K562 (cell line): ENCODE measurements around the gene TMEM41B. TPM values are rescaled to one million over a fixed set of nuclear protein-coding genes. Genes with fewer than 3 reads are reported as not detected.
A peak's percentile ranks its signal among the peaks of the same experiment; 100 is the strongest.
"Not testable (repeated sequence)": the region's sequence is repeated elsewhere in the genome, so short reads cannot be mapped to it uniquely, and the experiment has no call there.

Source experiments
- CBFA2T3 ChIP-seq: fragments of 450-650 bp; IDR thresholded peaks from 2 replicates; pipeline ENCODE4 v1.6.1; 2017
- CUX1 ChIP-seq: fragments of 200-800 bp; sonication (Bioruptor generic); IDR thresholded peaks from 2 replicates; pipeline ENCODE4 v1.6.1; 2016; ENCODE audit warnings: missing genetic modification characterization, missing compliant biosample characterization
- DDX20 ChIP-seq: fragments of 450-650 bp; IDR thresholded peaks from 2 replicates; pipeline ENCODE4 v1.6.1; 2016; ENCODE audit warnings: missing genetic modification characterization, low read depth, mild to moderate bottlenecking, missing compliant biosample characterization, moderate library complexity
- ELF2 ChIP-seq: fragments of 250-450 bp; sonication (Bioruptor Pico); IDR thresholded peaks from 2 replicates; pipeline ENCODE4 v1.5.0; 2021; ENCODE audit warnings: mild to moderate bottlenecking
- ETS2 ChIP-seq: IDR thresholded peaks from 2 replicates; pipeline ENCODE4 v1.6.1; 2016; ENCODE audit warnings: borderline replicate concordance, missing genetic modification characterization, mild to moderate bottlenecking, moderate library complexity, missing compliant biosample characterization; ENCODE audit not compliant: poor library complexity, severe bottlenecking
- FOXA3 ChIP-seq, 2 experiments: fragments of 450-650 bp in 1 of 2; sonication (generic) in 1 of 2; formaldehyde crosslinking; IDR thresholded peaks in 1 of 2; conservative IDR thresholded peaks in 1 of 2; 2 replicates each; pipeline versions ENCODE4 v1.4.0 to v1.8.0; 2020 to 2022; ENCODE audit warnings: mild to moderate bottlenecking in 2 of 2, missing genetic modification reagents in 1 of 2
- GMEB1 ChIP-seq: fragments of 250-450 bp; sonication (Bioruptor Pico); IDR thresholded peaks from 2 replicates; pipeline ENCODE4 v1.4.0; 2020; ENCODE audit warnings: mild to moderate bottlenecking
- TCF15 ChIP-seq: fragments of 250-450 bp; sonication (Bioruptor Pico); IDR thresholded peaks from 2 replicates; pipeline ENCODE4 v1.8.0; 2022; ENCODE audit warnings: moderate library complexity, mild to moderate bottlenecking, inconsistent platforms
- TCF3 ChIP-seq: sonication (generic); formaldehyde crosslinking; IDR thresholded peaks from 2 replicates; pipeline ENCODE4 v1.4.0; 2020; ENCODE audit warnings: mild to moderate bottlenecking, missing genetic modification reagents
- ZNF197 ChIP-seq: fragments of 200-800 bp; sonication (Bioruptor generic); IDR thresholded peaks from 2 replicates; pipeline ENCODE4 v1.6.1; 2016; ENCODE audit warnings: low read depth, missing genetic modification characterization, missing compliant biosample characterization
- ZNF639 ChIP-seq, 2 experiments: fragments of 200-800 bp in 1 of 2; sonication (Bioruptor generic) in 1 of 2; sonication (generic) in 1 of 2; formaldehyde crosslinking in 1 of 2; IDR thresholded peaks in 1 of 2; conservative IDR thresholded peaks in 1 of 2; 2 replicates each; pipeline versions ENCODE4 v1.5.0 to v1.6.1; 2016 to 2020; ENCODE audit warnings: missing compliant biosample characterization in 1 of 2, missing genetic modification characterization in 1 of 2, missing genetic modification reagents in 1 of 2
- ZNF717 ChIP-seq: fragments of 250-450 bp; sonication (Bioruptor Pico); IDR thresholded peaks from 2 replicates; pipeline ENCODE4 v1.5.0; 2021
- ZNF740 ChIP-seq, 3 experiments: fragments of 200-800 bp in 1 of 3; sonication (Bioruptor generic) in 1 of 3; sonication (generic) in 1 of 3; formaldehyde crosslinking in 1 of 3; IDR thresholded peaks; 2 replicates each; pipeline versions ENCODE4 v1.6.1 to v1.8.0; 2016 to 2022; ENCODE audit warnings: mild to moderate bottlenecking in 2 of 3, missing compliant biosample characterization in 2 of 3, missing genetic modification characterization in 2 of 3, missing genetic modification reagents in 1 of 3
- ZNF76 ChIP-seq: fragments of 250-450 bp; sonication (Bioruptor Pico); IDR thresholded peaks from 2 replicates; pipeline ENCODE4 v1.4.0; 2020; ENCODE audit warnings: mild to moderate bottlenecking, moderate library complexity, borderline replicate concordance
- polyA plus RNA-seq, 8 experiments: library from polyadenylated mRNA; depleted of rRNA in 4 of 8; stranded (reverse) in 5 of 8; unstranded in 3 of 8; fragments of >200 nt; fragmentation: Nextera tagmentation in 2 of 8; fragmentation: Illumina TruSeq in 1 of 8; extraction: Ambion mirVana in 2 of 8; extraction: Trizol in 1 of 8; gene quantifications; 2 replicates each; pipeline versions ENCODE4 v1.2.1 to v1.2.3, GENCODE V29; 2011 to 2014; ENCODE audit warnings: inconsistent platforms in 1 of 8, missing spikeins in 1 of 8
- total RNA-seq, 7 experiments: library from RNA; depleted of rRNA in 6 of 7; stranded (reverse); fragments of >200 nt in 6 of 7; fragmentation: Illumina TruSeq in 2 of 7; extraction: Trizol in 2 of 7; gene quantifications; 2 replicates each; pipeline versions ENCODE4 v1.2.1 to v1.2.3, GENCODE V29; 2011 to 2021; ENCODE audit warnings: low replicate concordance in 1 of 7

The TMEM41B gene
- total and polyA plus RNA-seq, 9 of the 15 experiments (the other 6 are each of a cell fraction or from before 2014, with no cell fraction given) = 17.1 to 89.6 (median 48.7) TPM

- TF ChIP-seq CUX1 (CRISPR knock-in tag) = peak; percentile 79; the same call in 1 of the 2 replicates
- peak; percentile 85; the same call in 1 of the 2 replicates for TF ChIP-seq TCF15 (CRISPR knock-in tag)
- TF ChIP-seq FOXA3 (CRISPR knock-in tag; conservative IDR thresholded peaks at IDR 0.05 in 1 of 2, IDR thresholded peaks at IDR 0.05 in 1 of 2) = 0 out of 4 replicates have a peak, but pooled peaks of 1 of the 2 experiments have one; percentile 36
- TF ChIP-seq TCF3 (CRISPR knock-in tag) = peak; percentile 66; the same call in 1 of the 2 replicates
- TF ChIP-seq ZNF639 (CRISPR knock-in tag; conservative IDR thresholded peaks at IDR 0.05 in 1 of 2, IDR thresholded peaks at IDR 0.05 in 1 of 2) = peak in 1 of 2 experiments; percentile 86; a peak in 2 of 4 replicates
- TF ChIP-seq DDX20 (tag) = peak; percentile 90
- peak; percentile 90 for TF ChIP-seq ZNF76 (CRISPR knock-in tag)
- TF ChIP-seq GMEB1 = 0 out of 2 replicates have a peak, but pooled peaks have one; percentile 51
- not testable (repeated sequence) for TF ChIP-seq ZNF740 (CRISPR knock-in tag; IDR thresholded peaks at IDR 0.05)
- TF ChIP-seq ZNF740 (tag; IDR thresholded peaks at IDR 0.05) = peak in 1 of 2 experiments; percentile 95; a peak in 2 of 4 replicates
- 0 out of 2 replicates have a peak, but pooled peaks have one; percentile 59 for TF ChIP-seq ZNF717
- peak; percentile 66; the same call in 1 of the 2 replicates for TF ChIP-seq ELF2 (CRISPR knock-in tag)
- peak; percentile 73 for TF ChIP-seq ZNF197 (CRISPR knock-in tag)
- peak; percentile 71; the same call in 1 of the 2 replicates for TF ChIP-seq CBFA2T3
- peak; percentile 79 for TF ChIP-seq ETS2
Observed at GRCh38 chr11:9319377-9320001, 5.1 kb upstream of the TMEM41B start (continued).
